HepG2 (cell line): ENCODE results near the gene TET3. TPM values are rescaled to one million over a fixed set of nuclear protein-coding genes. Genes with fewer than 3 reads are reported as not detected.

Experiments used
- ATAC-seq: fragments of 200-7000 bp; cut with Tn5 transposase; 3 replicates; pipeline ENCODE4 v1.9.1; 2020; ENCODE audit warnings: mild to moderate bottlenecking, moderate library complexity
- BruUV-seq: library from RNA; stranded (reverse); fragments of 400-500 nt; replicated peaks from 2 replicates; lab custom pipeline; 2021; lab: Mats Ljungman, UMichigan
- CTCF ChIA-PET: fragments of 300-600 bp; formaldehyde crosslinking; extraction: SDS; loops from one replicate; lab custom pipeline; 2021; ENCODE audit warnings: low total read pairs, inconsistent platforms, low intra/inter-chr PET ratio; lab: Yijun Ruan, JAX
- POLR2A ChIA-PET: fragments of 350-600 bp; sonication (Branson Sonifier 250); formaldehyde crosslinking; loops from one replicate; lab custom pipeline; 2020; ENCODE audit warnings: antibody characterized with exemption, inconsistent platforms; lab: Yijun Ruan, JAX
- DNase-seq: peaks from one replicate; pipeline ENCODE4 v3.0.0-alpha.2; 2015; ENCODE audit warnings: low spot score
- FAIRE-seq: peaks from 3 replicates; lab custom pipeline; 2011; peaks lifted over from hg19 to GRCh38; lab: Jason Lieb, UNC
- H2AFZ ChIP-seq: one replicate; pipeline ENCODE4 v1.6.1; 2011; ENCODE audit warnings: low read length, inconsistent platforms
- H3K27ac ChIP-seq: fragments of 300-600 bp; 3 replicates; pipeline ENCODE4 v1.8.0; 2011; ENCODE audit warnings: mixed run types, mild to moderate bottlenecking, mixed read lengths, low read length, inconsistent platforms; ENCODE audit not compliant: insufficient read depth; ENCODE audit errors: extremely low read length
- H3K27me3 ChIP-seq, 2 experiments: fragments of 200-600 bp in 1 of 2; 2 replicates in 1 of 2; 3 replicates in 1 of 2; pipeline versions ENCODE4 v1.6.0 to v1.8.0; 2011; ENCODE audit warnings: low read length in 2 of 2, mild to moderate bottlenecking in 2 of 2, moderate library complexity in 2 of 2, inconsistent platforms in 1 of 2; ENCODE audit not compliant: insufficient read depth in 2 of 2, control insufficient read depth in 1 of 2
- H3K36me3 ChIP-seq, 2 experiments: fragments of 200-600 bp in 1 of 2; replicated peaks in 1 of 2; 2 replicates in 1 of 2; 3 replicates in 1 of 2; pipeline versions ENCODE4 v1.5.1 to v1.8.0; 2011; ENCODE audit warnings: low read length in 2 of 2, inconsistent platforms in 1 of 2; ENCODE audit not compliant: insufficient read depth in 2 of 2, control insufficient read depth in 1 of 2
- H3K4me1 ChIP-seq: 2 replicates; pipeline ENCODE4 v1.5.1; 2012; ENCODE audit warnings: low read length, inconsistent platforms; ENCODE audit not compliant: insufficient read depth
- H3K4me2 ChIP-seq: 2 replicates; pipeline ENCODE4 v1.6.0; 2011; ENCODE audit warnings: low read depth, low read length, inconsistent platforms
- H3K4me3 ChIP-seq, 3 experiments: fragments of 200-600 bp in 1 of 3; sonication (generic), shearing (Covaris generic) in 1 of 3; replicated peaks in 1 of 3; 2 replicates each; pipeline ENCODE4 v1.5.1; 2011 to 2016; ENCODE audit warnings: low read length in 3 of 3, inconsistent platforms in 2 of 3, low read depth in 2 of 3, mild to moderate bottlenecking in 2 of 3, control low read depth in 1 of 3, mixed read lengths in 1 of 3; ENCODE audit not compliant: insufficient read depth in 1 of 3
- H3K79me2 ChIP-seq: one replicate; pipeline ENCODE4 v1.6.1; 2011; ENCODE audit warnings: low read length, inconsistent platforms; ENCODE audit not compliant: insufficient read depth
- H3K9ac ChIP-seq: 2 replicates; pipeline ENCODE4 v1.6.0; 2011; ENCODE audit warnings: mild to moderate bottlenecking, low read depth, low read length, inconsistent platforms; ENCODE audit not compliant: insufficient read depth
- H3K9me3 ChIP-seq: 2 replicates; pipeline ENCODE4 v1.5.1; 2012; ENCODE audit warnings: mild to moderate bottlenecking, low read length
- H4K20me1 ChIP-seq: 2 replicates; pipeline ENCODE4 v1.6.0; 2011; ENCODE audit warnings: inconsistent platforms, mild to moderate bottlenecking, low read length, moderate library complexity; ENCODE audit not compliant: insufficient read depth
- HDAC2 ChIP-seq: sonication (generic); formaldehyde crosslinking; IDR thresholded peaks from 2 replicates; pipeline ENCODE4 v1.4.0; 2020; ENCODE audit warnings: missing genetic modification reagents
- REST ChIP-seq, 2 experiments: IDR thresholded peaks; 2 replicates each; pipeline ENCODE4 v1.6.1; 2011 to 2012; ENCODE audit warnings: low read length in 2 of 2, borderline replicate concordance in 1 of 2, low read depth in 1 of 2, mild to moderate bottlenecking in 1 of 2, moderate library complexity in 1 of 2
- ZBTB44 ChIP-seq: sonication (generic); formaldehyde crosslinking; IDR thresholded peaks from 2 replicates; pipeline ENCODE4 v1.4.0; 2020; ENCODE audit warnings: missing genetic modification reagents
- ZNF33B ChIP-seq: sonication (generic); formaldehyde crosslinking; IDR thresholded peaks from 2 replicates; pipeline ENCODE4 v1.5.1; 2020; ENCODE audit warnings: mild to moderate bottlenecking, missing genetic modification reagents
- ZNF580 ChIP-seq: IDR thresholded peaks from 2 replicates; pipeline ENCODE4 v1.6.1; 2016; ENCODE audit warnings: low read depth, borderline replicate concordance
- in situ Hi-C: cut with HindIII; loops from 2 replicates; pipeline ENCODE4 v1.10.0; 2017; ENCODE audit warnings: low pct_unique_long_range_greater_than_20kb; ENCODE audit not compliant: extremely low pct_ligation_motif_present
- intact Hi-C: fragments of 100-400 bp; cut with micrococcal nuclease; formaldehyde crosslinking; loops from one replicate; pipeline ENCODE4 v1.10.0; 2022; ENCODE audit not compliant: unreplicated experiment
- polyA plus RNA-seq, 8 experiments: library from polyadenylated mRNA; depleted of rRNA in 3 of 8; stranded (reverse) in 7 of 8; unstranded in 1 of 8; fragments of >200 nt; fragmentation: Illumina TruSeq in 4 of 8; extraction: Trizol in 4 of 8; gene quantifications; 2 replicates each; pipeline versions ENCODE4 v1.2.1 to v1.2.3, GENCODE V29; 2011 to 2016; ENCODE audit warnings: low read depth in 4 of 8, missing spikeins in 1 of 8, mixed read lengths in 1 of 8; ENCODE audit not compliant: insufficient read depth in 1 of 8
- total RNA-seq, 5 experiments: library from RNA; depleted of rRNA; stranded (reverse); fragments of >200 nt; fragmentation: Illumina TruSeq; extraction: Trizol; gene quantifications; 2 replicates each; pipeline ENCODE4 v1.2.3, GENCODE V29; 2016; ENCODE audit warnings: low read depth in 1 of 5

The TET3 gene
- total and polyA plus RNA-seq, 2 of the 13 experiments (the other 11 are each of a cell fraction or from before 2014, with no cell fraction given): 4.3 to 6.8 TPM

GRCh38 chr2:74028290-74028689 lies 43.6 kb downstream of the TET3 start (continued):
- no peak for TF ChIP-seq ZBTB44

- Histone ChIP-seq H3K9me3 (peaks cover 10% of the 10 kb centered on the region), H3K4me3 (no peak overlapping the region), H3K27ac (no peak overlapping the region), H3K4me2 (no peak overlapping the region), H4K20me1 (no peaks in the 10 kb centered on the region), H2AFZ (no peak overlapping the region), H3K9ac (no peak overlapping the region), H3K79me2 (peaks cover 17% of the 10 kb centered on the region), H3K27me3 (no peaks in the 10 kb centered on the region)
- FAIRE-seq (no peak), ATAC-seq (no peak), DNase-seq (no peak)
- CTCF ChIA-PET: no interaction called here
- in situ Hi-C loops: no loop called here
- TF ChIP-seq ZNF33B: no peak
- no peak for TF ChIP-seq HDAC2
- TF ChIP-seq REST (IDR thresholded peaks at IDR 0.05; ENCODE audit: borderline replicate concordance in 1 of 2, low read depth in 1 of 2, low read length in 2 of 2): no peak
- no peak for TF ChIP-seq ZNF580 (CRISPR knock-in tag)
- TF ChIP-seq, all 625 proteins: peak for 0
- intact Hi-C loops: no loop called here
- POLR2A ChIA-PET: no interaction called here
- H3K36me3 ChIP-seq: no peaks in the 10 kb centered on the region; a peak in 2 of 5 replicates
- no TSS peak for BruUV-seq
- H3K4me1 ChIP-seq: peaks cover 17% of the 10 kb centered on the region
Measured at GRCh38 chr2:74028741-74029140, 44.0 kb downstream of the TET3 start.
